BE2C (cell line): Measurements from ENCODE around the gene PDE8A.
"Not testable (repeated sequence)": the region's sequence is repeated elsewhere in the genome, so short reads cannot be mapped to it uniquely, and the experiment has no call there.

Source experiments
- DNase-seq: peaks from one replicate; pipeline ENCODE4 v3.0.0-alpha.2; 2020
- H3K27me3 ChIP-seq: fragments of 250-450 bp; sonication (Bioruptor Pico); 2 replicates; pipeline ENCODE4 v1.5.1; 2020; ENCODE audit warnings: mild to moderate bottlenecking
- H3K36me3 ChIP-seq: fragments of 250-450 bp; sonication (Bioruptor Pico); 2 replicates; pipeline ENCODE4 v1.5.1; 2020; ENCODE audit warnings: mild to moderate bottlenecking
- H3K4me1 ChIP-seq: fragments of 250-450 bp; sonication (Bioruptor Pico); 2 replicates; pipeline ENCODE4 v1.5.1; 2020
- H3K4me3 ChIP-seq: 2 replicates; pipeline ENCODE4 v1.5.1; 2011; ENCODE audit warnings: low read depth, low read length
- H3K9me3 ChIP-seq: fragments of 250-450 bp; sonication (Bioruptor Pico); 2 replicates; pipeline ENCODE4 v1.5.1; 2020
- TF ChIP-seq, protein P1 (sequence below): IDR thresholded peaks from 2 replicates; pipeline ENCODE4 v1.5.1; 2012; ENCODE audit warnings: mild to moderate bottlenecking, low read depth, low read length

The PDE8A gene

DNA sequence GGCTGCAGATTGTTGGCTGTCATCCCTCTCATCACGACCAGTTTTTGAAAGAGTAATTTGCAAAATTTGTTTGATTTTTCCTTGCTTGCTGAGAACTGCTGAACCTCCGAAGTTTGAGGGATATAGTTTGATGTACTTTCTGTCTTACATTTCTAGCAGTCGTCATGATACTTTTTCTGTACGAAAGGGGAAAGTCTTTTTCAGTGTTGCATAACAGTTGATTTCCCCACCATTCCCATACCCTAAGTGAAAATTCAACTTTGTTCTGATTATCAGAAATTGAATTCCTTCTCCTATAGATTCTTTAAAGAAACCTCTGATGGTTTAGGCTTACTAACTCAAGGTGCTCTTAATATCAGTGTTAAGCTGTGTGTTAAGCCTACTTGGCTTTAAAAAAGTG lies 1.6 kb downstream of the PDE8A start:
- TF ChIP-seq, protein P1, sequence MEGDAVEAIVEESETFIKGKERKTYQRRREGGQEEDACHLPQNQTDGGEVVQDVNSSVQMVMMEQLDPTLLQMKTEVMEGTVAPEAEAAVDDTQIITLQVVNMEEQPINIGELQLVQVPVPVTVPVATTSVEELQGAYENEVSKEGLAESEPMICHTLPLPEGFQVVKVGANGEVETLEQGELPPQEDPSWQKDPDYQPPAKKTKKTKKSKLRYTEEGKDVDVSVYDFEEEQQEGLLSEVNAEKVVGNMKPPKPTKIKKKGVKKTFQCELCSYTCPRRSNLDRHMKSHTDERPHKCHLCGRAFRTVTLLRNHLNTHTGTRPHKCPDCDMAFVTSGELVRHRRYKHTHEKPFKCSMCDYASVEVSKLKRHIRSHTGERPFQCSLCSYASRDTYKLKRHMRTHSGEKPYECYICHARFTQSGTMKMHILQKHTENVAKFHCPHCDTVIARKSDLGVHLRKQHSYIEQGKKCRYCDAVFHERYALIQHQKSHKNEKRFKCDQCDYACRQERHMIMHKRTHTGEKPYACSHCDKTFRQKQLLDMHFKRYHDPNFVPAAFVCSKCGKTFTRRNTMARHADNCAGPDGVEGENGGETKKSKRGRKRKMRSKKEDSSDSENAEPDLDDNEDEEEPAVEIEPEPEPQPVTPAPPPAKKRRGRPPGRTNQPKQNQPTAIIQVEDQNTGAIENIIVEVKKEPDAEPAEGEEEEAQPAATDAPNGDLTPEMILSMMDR = no peak
- Histone ChIP-seq H3K9me3 (no peaks in the 10 kb centered on the region), H3K36me3 (no peaks in the 10 kb centered on the region), H3K27me3 (no peaks in the 10 kb centered on the region), H3K4me3 (peak overlapping the region; percentile 84), H3K4me1 (no peaks in the 10 kb centered on the region)
- DNase-seq = no peak

DNA sequence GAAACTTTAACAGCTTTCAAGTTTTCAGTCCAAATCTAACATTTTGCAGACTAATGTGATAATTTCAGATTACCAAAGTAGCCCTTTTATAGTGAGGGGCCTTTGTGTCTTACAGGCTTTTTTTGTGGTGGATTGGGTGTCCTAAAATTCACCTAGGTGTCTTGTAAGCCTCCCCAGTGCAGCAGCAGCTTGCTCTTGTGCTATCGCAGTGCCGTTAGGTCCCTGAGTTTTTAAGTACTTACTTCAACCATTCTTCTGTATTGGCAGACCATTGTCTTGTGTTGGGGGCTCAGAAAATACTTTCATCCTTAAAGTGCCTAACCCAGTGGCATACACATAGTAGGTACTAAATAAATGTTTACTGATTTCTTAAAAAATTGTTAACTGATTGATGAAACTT lies 2.1 kb downstream of the PDE8A start:
- Histone ChIP-seq H3K9me3 (no peaks in the 10 kb centered on the region), H3K36me3 (no peaks in the 10 kb centered on the region), H3K4me1 (no peaks in the 10 kb centered on the region), H3K4me3 (no peak overlapping the region), H3K27me3 (no peaks in the 10 kb centered on the region)
- no peak for DNase-seq
- TF ChIP-seq, protein P1 = no peak

DNA sequence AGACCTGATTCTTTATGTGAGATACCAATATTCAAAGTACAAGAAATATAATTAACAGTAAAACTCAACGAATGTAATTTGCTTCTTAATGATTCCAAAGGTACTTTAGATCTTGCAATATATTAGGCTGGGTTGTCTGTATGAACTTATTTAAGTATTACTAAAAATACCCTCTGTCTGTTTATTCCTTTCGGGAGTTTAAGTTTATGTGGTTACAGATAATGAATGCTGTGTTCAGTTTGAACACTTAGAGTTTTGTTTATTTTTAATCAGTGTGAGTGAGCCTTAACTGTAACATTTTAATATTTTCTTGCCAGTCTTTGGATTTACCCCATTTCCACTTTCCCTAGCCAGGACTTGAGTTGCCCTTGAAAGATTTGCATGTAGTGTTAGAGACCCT lies 3.5 kb downstream of the PDE8A start:
- TF ChIP-seq, protein P1 = no peak
- DNase-seq = no peak
- Histone ChIP-seq H3K4me3 (no peak overlapping the region), H3K4me1 (no peaks in the 10 kb centered on the region), H3K27me3 (no peaks in the 10 kb centered on the region), H3K36me3 (no peaks in the 10 kb centered on the region), H3K9me3 (no peaks in the 10 kb centered on the region)

DNA sequence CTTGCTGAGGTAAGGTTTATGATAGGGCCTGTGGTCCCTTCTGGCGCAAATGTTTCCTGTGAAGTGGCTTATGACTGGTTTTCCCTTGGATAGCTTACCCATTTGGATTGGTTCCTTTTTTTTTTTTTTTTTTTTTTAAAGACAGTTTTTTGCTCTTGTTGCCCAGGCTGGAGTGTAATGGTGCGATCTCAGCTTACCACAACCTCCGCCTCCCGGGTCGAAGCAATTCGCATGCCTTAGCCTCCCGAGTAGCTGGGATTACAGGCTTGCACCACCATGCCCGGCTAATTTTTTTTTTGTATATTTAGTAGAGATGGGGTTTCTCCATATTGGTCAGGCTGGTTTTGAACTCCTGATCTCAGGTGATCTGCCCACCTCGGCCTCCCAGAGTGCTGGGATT lies 5.7 kb downstream of the PDE8A start:
- not testable (repeated sequence) for H3K4me3 ChIP-seq, H3K4me1 ChIP-seq, H3K27me3 ChIP-seq, DNase-seq, H3K9me3 ChIP-seq, H3K36me3 ChIP-seq

DNA sequence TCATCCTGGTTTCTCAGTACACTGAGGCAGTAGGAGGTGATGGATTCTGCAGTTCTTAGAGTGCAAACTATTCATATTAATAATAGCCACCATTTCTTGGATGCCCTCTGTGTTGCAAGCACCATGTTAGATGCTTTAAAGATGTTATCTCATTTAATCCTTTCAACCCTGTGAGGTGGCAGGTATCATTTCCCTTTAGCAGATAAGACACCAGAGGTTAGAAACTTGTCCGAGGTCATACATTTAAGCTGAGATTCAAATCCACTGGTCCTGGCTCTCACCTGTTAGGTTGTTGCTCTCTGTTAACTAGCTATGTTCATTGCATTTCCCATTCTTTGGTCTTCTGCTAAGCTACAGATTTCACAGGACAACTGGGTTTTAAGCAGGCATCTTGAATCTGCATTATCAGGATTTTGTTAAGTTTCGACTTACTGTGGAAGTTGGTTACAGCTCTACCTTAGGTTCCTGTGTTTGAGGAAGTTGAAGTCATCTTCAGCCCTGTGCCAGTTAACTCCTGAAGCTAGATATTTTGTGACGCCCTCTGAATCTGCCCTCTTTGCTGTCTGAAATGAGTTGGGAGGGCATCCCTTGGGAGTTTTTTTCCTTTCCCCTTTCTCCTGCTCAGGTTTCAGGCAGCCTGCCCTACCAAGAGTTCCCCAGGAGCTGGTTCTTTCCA lies 6.4 kb downstream of the PDE8A start:
- Histone ChIP-seq H3K4me1 (no peaks in the 10 kb centered on the region), H3K9me3 (no peaks in the 10 kb centered on the region), H3K36me3 (no peaks in the 10 kb centered on the region), H3K4me3 (no peak overlapping the region), H3K27me3 (no peaks in the 10 kb centered on the region)
- DNase-seq = no peak
- TF ChIP-seq, protein P1 = no peak

DNA sequence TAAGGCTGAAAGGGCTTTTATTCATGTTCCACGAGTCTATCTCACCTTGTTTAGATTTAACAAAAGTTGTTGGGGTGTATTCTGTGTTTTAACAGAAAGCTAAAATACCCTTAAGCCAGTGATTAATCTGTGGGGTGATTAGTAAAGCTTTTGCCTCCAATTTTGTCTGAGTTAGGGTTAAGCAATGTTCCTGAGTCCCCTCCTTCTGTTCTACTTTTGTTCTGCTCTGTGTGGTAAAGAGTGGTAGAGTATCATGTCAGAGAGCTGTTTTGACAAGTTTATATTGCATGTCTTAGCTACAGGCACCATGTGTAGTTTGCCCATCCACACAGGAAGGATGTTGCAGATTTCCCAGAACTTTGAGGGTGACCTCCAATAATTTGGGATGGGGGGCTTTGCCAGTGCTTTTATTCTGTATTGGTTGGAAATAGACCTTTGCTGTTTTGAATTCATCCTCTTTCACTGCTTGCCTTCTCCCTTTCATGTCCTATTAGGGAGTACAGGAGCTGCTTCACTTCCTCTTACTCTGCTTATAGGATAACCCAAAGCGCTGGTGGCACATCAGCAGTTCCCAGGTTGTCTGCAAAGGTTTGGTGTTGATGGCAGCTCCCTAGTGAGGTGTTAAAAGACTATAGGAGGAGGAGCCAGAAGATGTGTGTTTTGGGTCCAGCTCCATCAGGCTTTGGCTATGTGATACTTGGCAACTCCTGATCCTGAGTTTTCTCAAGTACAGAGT lies 7.4 kb downstream of the PDE8A start:
- no peak overlapping the region for H3K4me3 ChIP-seq
- TF ChIP-seq, protein P1 = no peak
- H3K4me1 ChIP-seq = no peaks in the 10 kb centered on the region
- H3K36me3 ChIP-seq = no peaks in the 10 kb centered on the region
- H3K27me3 ChIP-seq = no peaks in the 10 kb centered on the region
- DNase-seq = no peak
- no peaks in the 10 kb centered on the region for H3K9me3 ChIP-seq
